ENCODE results near the gene ZNF487. TPM values are rescaled to one million over a fixed set of nuclear protein-coding genes. Genes with fewer than 3 reads are reported as not detected.

The ZNF487 gene
- total RNA-seq (2022; extraction: Qiagen RNA extraction), result 5.3 to 6.8 TPM (median 6.5 TPM) in 5 replicates

DNA sequence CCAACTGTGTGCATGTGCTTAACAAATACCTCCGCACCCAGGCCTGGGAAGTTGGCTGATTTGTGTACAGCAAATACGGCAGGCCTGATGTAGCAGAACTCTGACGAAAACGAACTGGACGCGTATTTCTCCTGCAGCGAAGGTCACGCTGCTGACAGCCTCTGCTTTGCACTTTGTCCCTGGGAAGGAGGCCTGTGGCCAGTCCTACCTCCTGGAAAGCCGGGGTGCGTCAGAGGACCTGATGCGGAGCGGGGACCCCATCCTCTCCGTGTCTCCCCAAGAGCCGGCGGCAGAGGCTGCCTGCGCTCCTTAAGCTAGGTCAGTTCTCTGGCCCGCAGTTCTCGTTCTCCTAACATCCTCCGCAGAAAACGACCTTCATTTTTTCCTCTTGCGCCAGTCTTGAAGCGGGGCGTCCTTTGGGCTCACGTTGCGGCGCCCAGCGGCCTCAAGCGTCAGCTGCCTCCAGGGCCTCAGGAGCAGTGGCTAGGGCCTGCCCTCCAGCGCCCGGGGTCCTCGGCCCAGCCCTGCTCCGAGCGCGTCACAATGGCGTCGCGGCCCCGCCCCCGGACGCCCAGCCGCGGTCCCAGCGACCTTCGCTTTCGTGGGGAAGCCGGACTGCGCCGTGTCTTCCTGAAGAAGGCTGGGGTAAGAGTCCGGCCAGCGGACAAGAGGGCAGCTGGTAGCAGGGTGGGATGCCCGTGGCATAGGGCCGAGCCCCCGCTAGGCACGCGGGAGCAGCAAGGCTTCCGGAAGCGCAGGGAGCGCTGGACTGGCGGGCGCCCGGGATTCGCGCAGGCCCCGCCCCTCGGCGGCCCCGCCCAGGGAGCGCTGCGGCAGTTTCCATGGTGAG is at the start of gene ZNF487:
Gene ZNF487, plus strand, starts transcription at position 821 of the 850 bp plus-strand sequence. CDS start 38,703 bp downstream, outside the sequence.

DNA sequence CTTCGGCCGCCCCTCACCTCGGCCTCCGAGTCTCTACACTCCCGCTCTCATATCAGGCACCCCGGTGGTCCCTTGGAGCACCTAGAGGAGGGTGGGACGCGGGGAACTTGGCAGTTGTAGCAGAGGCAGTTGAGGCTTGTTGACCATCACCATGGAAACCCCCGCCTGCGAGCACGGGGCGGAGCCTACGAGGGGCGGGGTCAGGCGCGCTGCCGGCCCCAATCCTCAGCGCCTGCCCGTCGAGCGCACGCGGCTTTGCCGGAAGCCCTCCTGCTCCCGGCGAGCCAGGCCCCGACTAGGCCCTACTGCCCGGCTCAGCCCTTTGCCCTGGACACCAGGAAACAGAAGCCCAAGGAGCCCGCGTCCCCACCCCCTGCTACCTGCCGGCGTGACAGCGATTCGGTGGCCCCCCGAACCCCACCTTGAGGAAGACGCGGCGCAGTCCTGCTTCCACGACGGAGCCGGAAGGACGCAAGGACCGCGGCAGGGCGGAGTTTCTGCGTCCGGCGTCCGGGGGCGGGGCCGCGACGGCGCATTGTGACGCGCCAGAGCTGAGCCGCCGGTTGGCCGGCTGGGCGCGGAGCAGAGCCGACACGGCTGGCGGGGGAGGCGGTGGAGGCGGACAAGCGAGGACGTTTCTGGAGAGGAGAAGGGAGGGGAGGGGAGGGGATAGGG is 28.1 kb upstream of the ZNF487 start, which contains the start of gene HNRNPF:
Gene HNRNPF, minus strand, starts transcription at position 477 of the 675 bp plus-strand sequence. CDS start 21,302 bp downstream, outside the sequence.

Other genes starting within 250 kb of the ZNF487 start
- gene RASGEF1A, start 170.0 kb upstream of the ZNF487 start, total RNA-seq (2022; extraction: Qiagen RNA extraction), result 2.7 to 5.0 TPM (median 3.9 TPM) in 5 replicates
- gene FXYD4, start 65.5 kb upstream of the ZNF487 start, total RNA-seq (2022; extraction: Qiagen RNA extraction), result not detected in 5 replicates
- 323 to 352 TPM (median 338 TPM) in 5 replicates for gene HNRNPF, start 27.9 kb upstream of the ZNF487 start, total RNA-seq (2022; extraction: Qiagen RNA extraction)
- gene ZNF239, start 137.5 kb downstream of the ZNF487 start, total RNA-seq (2022; extraction: Qiagen RNA extraction), result 2.3 to 4.5 TPM (median 2.5 TPM) in 5 replicates
- 1.7 to 2.4 TPM (median 2.0 TPM) in 5 replicates for gene ZNF485, start 169.3 kb downstream of the ZNF487 start, total RNA-seq (2022; extraction: Qiagen RNA extraction)
- 13.2 to 17.6 TPM (median 16.4 TPM) in 5 replicates for gene ZNF32, start 211.8 kb downstream of the ZNF487 start, total RNA-seq (2022; extraction: Qiagen RNA extraction)

Measured in A549 treated with CORT108297 at 1 μM for 4 hours (cell line).